Vagina (tissue), 2 donors: Measurements from ENCODE around the gene LEFTY1. TPM values are rescaled to one million over a fixed set of nuclear protein-coding genes. Genes with fewer than 3 reads are reported as not detected.
"Not testable (repeated sequence)": the region's sequence is repeated elsewhere in the genome, so short reads cannot be mapped to it uniquely, and the experiment has no call there.

Source experiments
- DNase-seq, 2 donors: peaks; one replicate each; pipeline ENCODE4 v3.0.0-alpha.2; 2017; ENCODE audit errors: extremely low spot score in 2 of 2
- H3K27ac ChIP-seq: fragments of 200-600 bp; sonication (generic); one replicate; pipeline ENCODE4 v1.5.1; 2019
- H3K27me3 ChIP-seq: fragments of 200-600 bp; sonication (generic); one replicate; pipeline ENCODE4 v1.5.1; 2019
- H3K36me3 ChIP-seq, 2 donors: fragments of 200-600 bp; sonication (generic); one replicate each; pipeline ENCODE4 v1.5.1; 2017 to 2019
- H3K4me1 ChIP-seq: fragments of 200-600 bp; sonication (generic); one replicate; pipeline ENCODE4 v1.5.1; 2019
- H3K4me3 ChIP-seq, 2 donors: fragments of 200-600 bp; sonication (generic); 1 replicate in 1 of 2; 2 replicates in 1 of 2; pipeline ENCODE4 v1.5.1; 2016 to 2019
- H3K9me3 ChIP-seq: fragments of 200-600 bp; sonication (generic); one replicate; pipeline ENCODE4 v1.5.1; 2019
- CTCF ChIP-seq, 3 experiments: fragments of 450-650 bp in 2 of 3; fragments of 200-600 bp in 1 of 3; sonication (generic) in 1 of 3; IDR thresholded peaks; one replicate each; pipeline ENCODE4 v1.5.1; 2017 to 2019; ENCODE audit warnings: antibody characterized with exemption in 3 of 3, mild to moderate bottlenecking in 2 of 3, moderate library complexity in 2 of 3
- POLR2A ChIP-seq, 2 donors: fragments of 450-650 bp; IDR thresholded peaks; one replicate each; pipeline ENCODE4 v1.6.1; 2017; ENCODE audit warnings: antibody characterized with exemption in 2 of 2, mild to moderate bottlenecking in 2 of 2, moderate library complexity in 2 of 2
- POLR2AphosphoS5 ChIP-seq, 2 donors: sonication (generic); formaldehyde crosslinking; IDR thresholded peaks; one replicate each; pipeline ENCODE4 v1.9.0; 2017; ENCODE audit warnings: antibody characterized with exemption in 2 of 2, mild to moderate bottlenecking in 2 of 2, low read depth in 1 of 2; ENCODE audit not compliant: insufficient read depth in 1 of 2
- intact Hi-C: fragments of 100-400 bp; cut with DNase I; formaldehyde crosslinking; loops from one replicate; pipeline ENCODE4 v1.15.1; 2023
- total RNA-seq: library from RNA; depleted of rRNA; stranded (reverse); fragments of >200 nt; gene quantifications from one replicate; pipeline ENCODE4 v1.2.3, GENCODE V29; 2016

LEFTY1 gene
- total RNA-seq, 1 donor from 2014 or later = not detected

GRCh38 chr1:225933072-225933471 lies 44.1 kb upstream of the LEFTY1 start:
- no peak overlapping the region for H3K4me3 ChIP-seq
- TF ChIP-seq POLR2A (IDR thresholded peaks at IDR 0.05) = no peak
- no peak for TF ChIP-seq POLR2AphosphoS5 (IDR thresholded peaks at IDR 0.05; ENCODE audit: insufficient read depth in 1 of 2, low read depth in 1 of 2)
- TF ChIP-seq CTCF (IDR thresholded peaks at IDR 0.05) = no peak
- DNase-seq = no peak
- H3K9me3 ChIP-seq = no peaks in the 10 kb centered on the region
- H3K4me1 ChIP-seq = no peaks in the 10 kb centered on the region
- no peaks in the 10 kb centered on the region for H3K36me3 ChIP-seq
- intact Hi-C loops = no loop called here
- no peaks in the 10 kb centered on the region for H3K27me3 ChIP-seq
- H3K27ac ChIP-seq = no peak overlapping the region

GRCh38 chr1:225931270-225932136 lies 42.6 kb upstream of the LEFTY1 start:
- intact Hi-C loops = no loop called here
- Histone ChIP-seq H3K4me3 (no peak overlapping the region), H3K9me3 (no peaks in the 10 kb centered on the region), H3K27ac (no peak overlapping the region), H3K4me1 (no peaks in the 10 kb centered on the region), H3K27me3 (no peaks in the 10 kb centered on the region), H3K36me3 (no peaks in the 10 kb centered on the region)
- DNase-seq = no peak
- no peak for TF ChIP-seq POLR2A (IDR thresholded peaks at IDR 0.05)
- no peak for TF ChIP-seq CTCF (IDR thresholded peaks at IDR 0.05)
- no peak for TF ChIP-seq POLR2AphosphoS5 (IDR thresholded peaks at IDR 0.05; ENCODE audit: insufficient read depth in 1 of 2, low read depth in 1 of 2)

- TF ChIP-seq POLR2A (IDR thresholded peaks at IDR 0.05) (no peak), POLR2AphosphoS5 (IDR thresholded peaks at IDR 0.05; ENCODE audit: insufficient read depth in 1 of 2, low read depth in 1 of 2) (no peak), CTCF (IDR thresholded peaks at IDR 0.05) (no peak)
- intact Hi-C loops = no loop called here
- H3K27me3 ChIP-seq = no peaks in the 10 kb centered on the region
- DNase-seq = no peak
- H3K9me3 ChIP-seq = no peaks in the 10 kb centered on the region
- H3K27ac ChIP-seq = no peak overlapping the region
- no peak overlapping the region for H3K4me3 ChIP-seq
- no peaks in the 10 kb centered on the region for H3K36me3 ChIP-seq
- H3K4me1 ChIP-seq = no peaks in the 10 kb centered on the region
Measured at GRCh38 chr1:225930566-225930965, 41.6 kb upstream of the LEFTY1 start.

GRCh38 chr1:225929462-225929861 lies 40.5 kb upstream of the LEFTY1 start:
- H3K27ac ChIP-seq, H3K27me3 ChIP-seq, intact Hi-C loops, H3K36me3 ChIP-seq, H3K9me3 ChIP-seq, DNase-seq, H3K4me1 ChIP-seq, H3K4me3 ChIP-seq: not testable (repeated sequence)

GRCh38 chr1:225928186-225929175 lies 39.5 kb upstream of the LEFTY1 start:
- Histone ChIP-seq H3K27ac (no peak overlapping the region), H3K4me3 (no peak overlapping the region), H3K4me1 (peaks cover 8% of the 10 kb centered on the region), H3K27me3 (no peaks in the 10 kb centered on the region), H3K36me3 (no peaks in the 10 kb centered on the region), H3K9me3 (no peaks in the 10 kb centered on the region)
- DNase-seq = no peak
- no peak for TF ChIP-seq POLR2AphosphoS5 (IDR thresholded peaks at IDR 0.05; ENCODE audit: insufficient read depth in 1 of 2, low read depth in 1 of 2)
- TF ChIP-seq POLR2A (IDR thresholded peaks at IDR 0.05) = no peak
- TF ChIP-seq CTCF (IDR thresholded peaks at IDR 0.05) = no peak
- intact Hi-C loops = no loop called here
